WTC11 (cell line): Measurements from ENCODE around the gene CCDC141. TPM values are rescaled to one million over a fixed set of nuclear protein-coding genes. Genes with fewer than 3 reads are reported as not detected.

ENCODE experiments used
- ATAC-seq: fragments of 200-7000 bp; cut with Tn5 transposase; 2 replicates; pipeline ENCODE4 v1.10.0; 2021; ENCODE audit warnings: mild to moderate bottlenecking, moderate library complexity
- CTCF ChIA-PET: fragments of 300-600 bp; sonication (Branson Sonifier 250); formaldehyde crosslinking; loops from one replicate; lab custom pipeline; 2021; ENCODE audit warnings: antibody characterized with exemption; lab: Charles Lee
- POLR2A ChIA-PET: fragments of 350-600 bp; sonication (Branson Sonifier 250); formaldehyde crosslinking; loops from one replicate; lab custom pipeline; 2021; ENCODE audit warnings: antibody characterized with exemption; lab: Charles Lee
- DNase-seq: peaks from one replicate; pipeline ENCODE4 v3.0.0; 2021; ENCODE audit warnings: low spot score
- H3K27ac Mint-ChIP-seq: 2 replicates; pipeline ENCODE4 v1.8.0; 2021; ENCODE audit warnings: mixed read lengths
- H3K27me3 Mint-ChIP-seq: 2 replicates; pipeline ENCODE4 v1.8.0; 2021; ENCODE audit warnings: low read depth, mild to moderate bottlenecking, moderate library complexity, mixed read lengths
- H3K36me3 Mint-ChIP-seq: 2 replicates; pipeline ENCODE4 v1.8.0; 2021; ENCODE audit warnings: mixed read lengths
- H3K4me1 Mint-ChIP-seq: 2 replicates; pipeline ENCODE4 v1.8.0; 2022; ENCODE audit warnings: mixed read lengths
- H3K4me3 Mint-ChIP-seq: 2 replicates; pipeline ENCODE4 v1.8.0; 2021; ENCODE audit warnings: mild to moderate bottlenecking, moderate library complexity, mixed read lengths
- H3K9me3 Mint-ChIP-seq: 2 replicates; pipeline ENCODE4 v1.8.0; 2021; ENCODE audit warnings: mixed read lengths
- CREM ChIP-seq: sonication (generic); formaldehyde crosslinking; IDR thresholded peaks from 2 replicates; pipeline ENCODE4 v1.8.1; 2022; ENCODE audit warnings: mild to moderate bottlenecking, missing genetic modification reagents, moderate library complexity
- ELF4 ChIP-seq: sonication (generic); formaldehyde crosslinking; IDR thresholded peaks from 2 replicates; pipeline ENCODE4 v1.8.1; 2022; ENCODE audit warnings: low read depth, mild to moderate bottlenecking, moderate library complexity, missing genetic modification reagents
- ESRRA ChIP-seq: sonication (generic); formaldehyde crosslinking; IDR thresholded peaks from 2 replicates; pipeline ENCODE4 v1.8.1; 2022; ENCODE audit warnings: mild to moderate bottlenecking, missing genetic modification reagents, borderline replicate concordance
- FOXJ3 ChIP-seq: sonication (generic); formaldehyde crosslinking; IDR thresholded peaks from 2 replicates; pipeline ENCODE4 v1.9.0; 2021; ENCODE audit warnings: missing genetic modification reagents, mild to moderate bottlenecking, borderline replicate concordance
- GRHL2 ChIP-seq: fragments of 250-450 bp; sonication (Bioruptor Pico); IDR thresholded peaks from 2 replicates; pipeline ENCODE4 v1.8.0; 2022; ENCODE audit warnings: mild to moderate bottlenecking, moderate library complexity; ENCODE audit not compliant: insufficient replicate concordance, severe bottlenecking
- JUN ChIP-seq: sonication (generic); formaldehyde crosslinking; IDR thresholded peaks from 2 replicates; pipeline ENCODE4 v1.8.0; 2023; ENCODE audit warnings: mild to moderate bottlenecking, missing genetic modification reagents
- MAX ChIP-seq: sonication (generic); formaldehyde crosslinking; IDR thresholded peaks from 2 replicates; pipeline ENCODE4 v1.8.0; 2022; ENCODE audit warnings: mild to moderate bottlenecking, missing genetic modification reagents
- MLX ChIP-seq: sonication (generic); formaldehyde crosslinking; IDR thresholded peaks from 2 replicates; pipeline ENCODE4 v1.8.1; 2023; ENCODE audit warnings: mild to moderate bottlenecking, missing genetic modification reagents, moderate library complexity
- NFATC4 ChIP-seq: fragments of 250-450 bp; sonication (Bioruptor Pico); IDR thresholded peaks from 2 replicates; pipeline ENCODE4 v1.9.0; 2021; ENCODE audit warnings: mild to moderate bottlenecking
- NFE2L1 ChIP-seq: sonication (generic); formaldehyde crosslinking; IDR thresholded peaks from 2 replicates; pipeline ENCODE4 v1.8.1; 2023; ENCODE audit warnings: missing genetic modification reagents
- NFYB ChIP-seq: sonication (generic); formaldehyde crosslinking; conservative IDR thresholded peaks from 2 replicates; pipeline ENCODE4 v1.8.0; 2022; ENCODE audit warnings: low read depth, missing genetic modification reagents
- NR1H2 ChIP-seq: sonication (generic); formaldehyde crosslinking; IDR thresholded peaks from 2 replicates; pipeline ENCODE4 v1.9.0; 2021; ENCODE audit warnings: mild to moderate bottlenecking, moderate library complexity, missing genetic modification reagents
- NR2C2 ChIP-seq: sonication (generic); formaldehyde crosslinking; IDR thresholded peaks from 2 replicates; pipeline ENCODE4 v1.8.0; 2022; ENCODE audit warnings: mild to moderate bottlenecking, missing genetic modification reagents
- NR3C1 ChIP-seq: sonication (generic); formaldehyde crosslinking; conservative IDR thresholded peaks from 2 replicates; pipeline ENCODE4 v1.8.1; 2023; ENCODE audit warnings: low read depth, mild to moderate bottlenecking, missing genetic modification reagents
- PRRX2 ChIP-seq: fragments of 250-450 bp; sonication (Bioruptor Pico); IDR thresholded peaks from 2 replicates; pipeline ENCODE4 v1.8.0; 2021; ENCODE audit warnings: mild to moderate bottlenecking
- STAT6 ChIP-seq: sonication (generic); formaldehyde crosslinking; conservative IDR thresholded peaks from 2 replicates; pipeline ENCODE4 v1.8.1; 2023; ENCODE audit warnings: mild to moderate bottlenecking, low read depth, missing genetic modification reagents, moderate library complexity
- TEAD1 ChIP-seq: sonication (generic); formaldehyde crosslinking; IDR thresholded peaks from 2 replicates; pipeline ENCODE4 v1.8.0; 2022; ENCODE audit warnings: mild to moderate bottlenecking, missing genetic modification reagents
- ZBTB43 ChIP-seq: sonication (generic); formaldehyde crosslinking; IDR thresholded peaks from 2 replicates; pipeline ENCODE4 v1.8.1; 2023; ENCODE audit warnings: mild to moderate bottlenecking, missing genetic modification reagents
- ZNF121 ChIP-seq: sonication (generic); formaldehyde crosslinking; IDR thresholded peaks from 2 replicates; pipeline ENCODE4 v1.8.0; 2023; ENCODE audit warnings: missing genetic modification reagents
- ZNF232 ChIP-seq: sonication (generic); formaldehyde crosslinking; IDR thresholded peaks from 2 replicates; pipeline ENCODE4 v1.8.0; 2022; ENCODE audit warnings: mild to moderate bottlenecking, missing genetic modification reagents
- ZNF317 ChIP-seq: sonication (generic); formaldehyde crosslinking; IDR thresholded peaks from 2 replicates; pipeline ENCODE4 v1.8.1; 2023; ENCODE audit warnings: low read depth, mild to moderate bottlenecking, moderate library complexity, missing genetic modification reagents, borderline replicate concordance
- ZNF416 ChIP-seq: fragments of 250-450 bp; sonication (Bioruptor Pico); IDR thresholded peaks from 2 replicates; pipeline ENCODE4 v1.9.0; 2021; ENCODE audit warnings: mild to moderate bottlenecking, inconsistent platforms
- total RNA-seq: library from RNA; stranded (reverse); gene quantifications from 3 replicates; pipeline ENCODE4 v1.2.3, GENCODE V29; 2021
- TF ChIP-seq, protein P1 (sequence below): sonication (generic); formaldehyde crosslinking; IDR thresholded peaks from 2 replicates; pipeline ENCODE4 v1.8.1; 2022; ENCODE audit warnings: mild to moderate bottlenecking, missing genetic modification reagents, moderate library complexity, borderline replicate concordance
- TF ChIP-seq, protein P2 (sequence below): sonication (generic); formaldehyde crosslinking; IDR thresholded peaks from 2 replicates; pipeline ENCODE4 v1.8.0; 2022; ENCODE audit warnings: mild to moderate bottlenecking, missing genetic modification reagents

CCDC141 gene
- total RNA-seq, 1 experiment from 2014 or later = 8.5 TPM

DNA sequence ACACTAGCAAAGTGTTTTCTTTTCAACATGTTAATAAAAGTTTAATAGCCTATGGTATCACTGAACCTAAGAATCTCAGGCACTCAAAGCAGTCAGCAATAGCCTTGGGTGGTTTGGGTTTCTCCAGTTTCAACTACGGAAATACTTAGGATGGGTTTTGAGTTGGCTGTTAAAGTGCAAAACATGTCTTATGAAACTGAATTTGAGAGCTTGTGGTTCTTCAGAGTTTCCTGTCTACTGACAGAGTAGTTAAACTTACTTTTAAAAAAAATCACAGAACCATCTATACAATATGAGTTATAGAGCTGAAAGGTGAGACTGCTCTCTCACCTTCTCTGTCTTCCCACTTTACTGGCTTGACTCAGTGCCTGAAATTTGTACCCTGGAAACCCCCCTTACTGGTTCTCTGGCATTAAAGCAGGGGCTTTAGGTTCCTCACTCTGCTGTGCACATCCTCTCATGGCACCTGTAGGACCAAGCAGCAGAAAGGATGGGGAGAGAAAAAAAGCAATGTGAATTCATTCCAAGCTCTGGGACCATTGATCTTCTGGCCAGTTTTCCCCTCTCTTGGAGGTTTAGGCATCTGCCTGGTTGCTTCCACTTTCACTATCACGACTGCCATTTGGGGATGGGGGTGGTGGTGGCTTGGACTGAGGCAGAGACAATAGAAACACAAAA is 18.1 kb downstream of the CCDC141 start:
- H3K4me3 Mint-ChIP-seq = no peak overlapping the region
- peak overlapping the region; percentile 47; the same call in 1 of the 2 replicates for H3K27ac Mint-ChIP-seq
- H3K4me1 Mint-ChIP-seq = peaks cover 16% of the 10 kb centered on the region
- ChIA-PET POLR2A (interaction anchor here (0.6 kb wide), 1 partner anchor 515 kb away, joined by 3 read pairs; no protein-coding TSS in a partner anchor), CTCF (interaction anchor here (1.2 kb wide), 1 partner anchor 12 kb away, joined by 3 read pairs; no protein-coding TSS in a partner anchor)
- H3K36me3 Mint-ChIP-seq = peaks cover 20% of the 10 kb centered on the region
- ATAC-seq = peak; percentile 55; the same call in 1 of the 2 replicates
- no peaks in the 10 kb centered on the region for H3K27me3 Mint-ChIP-seq
- TF ChIP-seq FOXJ3 (CRISPR knock-in tag) (no peak), TEAD1 (CRISPR knock-in tag) (no peak), ZNF317 (CRISPR knock-in tag) (no peak), ZNF121 (CRISPR knock-in tag) (no peak), ZNF232 (CRISPR knock-in tag) (no peak), STAT6 (CRISPR knock-in tag) (no peak), CREM (no peak), NR2C2 (CRISPR knock-in tag) (no peak), ZNF416 (CRISPR knock-in tag) (no peak), MAX (CRISPR knock-in tag) (no peak), NFATC4 (CRISPR knock-in tag) (no peak), NR1H2 (CRISPR knock-in tag) (no peak), NFE2L1 (CRISPR knock-in tag) (no peak), NR3C1 (CRISPR knock-in tag) (no peak)
- TF ChIP-seq, protein P1, sequence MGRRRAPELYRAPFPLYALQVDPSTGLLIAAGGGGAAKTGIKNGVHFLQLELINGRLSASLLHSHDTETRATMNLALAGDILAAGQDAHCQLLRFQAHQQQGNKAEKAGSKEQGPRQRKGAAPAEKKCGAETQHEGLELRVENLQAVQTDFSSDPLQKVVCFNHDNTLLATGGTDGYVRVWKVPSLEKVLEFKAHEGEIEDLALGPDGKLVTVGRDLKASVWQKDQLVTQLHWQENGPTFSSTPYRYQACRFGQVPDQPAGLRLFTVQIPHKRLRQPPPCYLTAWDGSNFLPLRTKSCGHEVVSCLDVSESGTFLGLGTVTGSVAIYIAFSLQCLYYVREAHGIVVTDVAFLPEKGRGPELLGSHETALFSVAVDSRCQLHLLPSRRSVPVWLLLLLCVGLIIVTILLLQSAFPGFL (CRISPR knock-in tag) = no peak
- TF ChIP-seq, protein P2, sequence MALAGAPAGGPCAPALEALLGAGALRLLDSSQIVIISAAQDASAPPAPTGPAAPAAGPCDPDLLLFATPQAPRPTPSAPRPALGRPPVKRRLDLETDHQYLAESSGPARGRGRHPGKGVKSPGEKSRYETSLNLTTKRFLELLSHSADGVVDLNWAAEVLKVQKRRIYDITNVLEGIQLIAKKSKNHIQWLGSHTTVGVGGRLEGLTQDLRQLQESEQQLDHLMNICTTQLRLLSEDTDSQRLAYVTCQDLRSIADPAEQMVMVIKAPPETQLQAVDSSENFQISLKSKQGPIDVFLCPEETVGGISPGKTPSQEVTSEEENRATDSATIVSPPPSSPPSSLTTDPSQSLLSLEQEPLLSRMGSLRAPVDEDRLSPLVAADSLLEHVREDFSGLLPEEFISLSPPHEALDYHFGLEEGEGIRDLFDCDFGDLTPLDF (CRISPR knock-in tag) = no peak
- DNase-seq = no peak
- peaks cover 24% of the 10 kb centered on the region for H3K9me3 Mint-ChIP-seq

- H3K4me3 Mint-ChIP-seq = no peak overlapping the region
- no peak for DNase-seq
- H3K27ac Mint-ChIP-seq = no peak overlapping the region
- ChIA-PET CTCF (no interaction called here), POLR2A (no interaction called here)
- peaks cover 31% of the 10 kb centered on the region for H3K36me3 Mint-ChIP-seq
- no peaks in the 10 kb centered on the region for H3K27me3 Mint-ChIP-seq
- peaks cover 4% of the 10 kb centered on the region; the same call in 1 of the 2 replicates for H3K4me1 Mint-ChIP-seq
- H3K9me3 Mint-ChIP-seq = peaks cover 35% of the 10 kb centered on the region
- ATAC-seq = no peak
- TF ChIP-seq ZNF416 (CRISPR knock-in tag) (no peak), JUN (CRISPR knock-in tag) (no peak), FOXJ3 (CRISPR knock-in tag) (no peak), GRHL2 (CRISPR knock-in tag) (no peak), MAX (CRISPR knock-in tag) (no peak), MLX (CRISPR knock-in tag) (no peak), STAT6 (CRISPR knock-in tag) (no peak), PRRX2 (no peak), ZBTB43 (no peak), ELF4 (no peak), NFYB (CRISPR knock-in tag) (no peak), ESRRA (CRISPR knock-in tag) (no peak)
These were observed 25.5 kb downstream of the CCDC141 start for GRCh38 chr2:179024445-179024844.
